Kidney (tissue), 14 donors: Measurements from ENCODE around the gene SIGLEC9. TPM values are rescaled to one million over a fixed set of nuclear protein-coding genes. Genes with fewer than 3 reads are reported as not detected.

Source experiments
- DNase-seq, 5 donors: peaks; one replicate each; pipeline ENCODE4 v3.0.0-alpha.2; 2013 to 2020
- FAIRE-seq: peaks from 2 replicates; lab custom pipeline; 2012; peaks lifted over from hg19 to GRCh38; lab: Jason Lieb, UNC
- H3K27ac ChIP-seq, 2 donors: one replicate each; pipeline ENCODE4 v1.7.0; 2013; ENCODE audit warnings: low read depth in 2 of 2, low read length in 2 of 2, inconsistent platforms in 1 of 2
- H3K27me3 ChIP-seq: one replicate; pipeline ENCODE4 v1.7.1; 2013; ENCODE audit warnings: low read length, inconsistent platforms; ENCODE audit not compliant: control insufficient read depth, insufficient read depth
- H3K36me3 ChIP-seq, 3 donors: one replicate each; pipeline versions ENCODE4 v1.7.0 to v1.7.1; 2013; ENCODE audit warnings: low read length in 3 of 3, control low read depth in 1 of 3, inconsistent platforms in 1 of 3; ENCODE audit not compliant: insufficient read depth in 3 of 3, control insufficient read depth in 2 of 3
- H3K4me1 ChIP-seq, 3 donors: one replicate each; pipeline versions ENCODE4 v1.7.0 to v1.7.1; 2013; ENCODE audit warnings: low read length in 3 of 3, inconsistent platforms in 1 of 3, low read depth in 1 of 3; ENCODE audit not compliant: control insufficient read depth in 2 of 3, insufficient read depth in 2 of 3
- H3K4me3 ChIP-seq, 3 donors: one replicate each; pipeline versions ENCODE4 v1.7.0 to v1.8.1; 2013; ENCODE audit warnings: low read length in 3 of 3, control low read depth in 1 of 3, inconsistent platforms in 1 of 3
- H3K9ac ChIP-seq, 3 donors: one replicate each; pipeline versions ENCODE4 v1.7.0 to v1.7.1; 2013; ENCODE audit warnings: low read length in 3 of 3, control low read depth in 1 of 3, inconsistent platforms in 1 of 3
- H3K9me3 ChIP-seq, 3 donors: one replicate each; pipeline versions ENCODE4 v1.7.0 to v1.7.1; 2013; ENCODE audit warnings: low read length in 3 of 3, control low read depth in 1 of 3, inconsistent platforms in 1 of 3; ENCODE audit not compliant: control insufficient read depth in 2 of 3, insufficient read depth in 1 of 3
- CTCF ChIP-seq: IDR thresholded peaks from 3 replicates; pipeline ENCODE4 v1.5.1; 2012; ENCODE audit warnings: mild to moderate bottlenecking, moderate library complexity, borderline replicate concordance; ENCODE audit not compliant: insufficient read depth; ENCODE audit errors: extremely low read depth
- intact Hi-C: fragments of 100-400 bp; cut with DNase I; formaldehyde crosslinking; loops from one replicate; pipeline ENCODE4 v1.11.1; 2022
- polyA plus RNA-seq: library from polyadenylated mRNA; stranded (reverse); fragments of 350-450 nt; fragmentation: Illumina TruSeq; extraction: RNeasy Lipid Tissue Mini Kit (QIAGEN cat#74804); gene quantifications from one replicate; pipeline ENCODE4 v1.2.3, GENCODE V29; 2014; ENCODE audit warnings: low read depth, low replicate concordance; ENCODE audit not compliant: insufficient read depth
- total RNA-seq: library from RNA; stranded (reverse); fragmentation: NEBNext Ultra II Directional; extraction: Animal tissue kit (Norgen Biotek cat#: 25700); gene quantifications from one replicate; pipeline ENCODE4 v1.2.1, GENCODE V29; 2021
- donor health status: control.
- donor health status: control.
- donor health status: control.
- donor health status: control.
- donor health status: control.
- donor health status: DM: yes; HTN: yes; CAD: no.
- donor health status: Normal renal cell carcinoma (clear cell type).

SIGLEC9 gene
- total and polyA plus RNA-seq, 2 donors from 2014 or later: 1.6 to 8.1 TPM

GRCh38 chr19:51096473-51097165 is 28.1 kb upstream of the SIGLEC9 start:
- DNase-seq (peak in 1 of 5 donors; percentile 23), FAIRE-seq (no peak)
- Histone ChIP-seq H3K4me1 (no peaks in the 10 kb centered on the region), H3K9me3 (no peaks in the 10 kb centered on the region), H3K36me3 (no peaks in the 10 kb centered on the region), H3K9ac (no peak overlapping the region), H3K27me3 (no peaks in the 10 kb centered on the region), H3K27ac (no peak overlapping the region), H3K4me3 (no peak overlapping the region)
- TF ChIP-seq CTCF: peak; percentile 24
- intact Hi-C loops: no loop called here

GRCh38 chr19:51097166-51097738 is 27.5 kb upstream of the SIGLEC9 start:
- DNase-seq: peak; percentile 44 to 84 (median 73)
- no peak overlapping the region for H3K27ac ChIP-seq
- peaks cover 0 to 1% (median under 1%) of the 10 kb centered on the region in 3 donors for H3K36me3 ChIP-seq
- no peak overlapping the region for H3K9ac ChIP-seq
- FAIRE-seq: no peak
- H3K9me3 ChIP-seq: no peaks in the 10 kb centered on the region
- intact Hi-C loops: no loop called here
- peak; percentile 60 for TF ChIP-seq CTCF
- no peak overlapping the region for H3K4me3 ChIP-seq
- H3K27me3 ChIP-seq: no peaks in the 10 kb centered on the region
- no peaks in the 10 kb centered on the region for H3K4me1 ChIP-seq

- H3K27ac ChIP-seq: no peak overlapping the region
- TF ChIP-seq CTCF: no peak
- no peaks in the 10 kb centered on the region for H3K27me3 ChIP-seq
- H3K36me3 ChIP-seq: peaks cover 0 to 6% (median 5%) of the 10 kb centered on the region in 3 donors
- no peak overlapping the region for H3K4me3 ChIP-seq
- FAIRE-seq (no peak), DNase-seq (peak in 2 of 5 donors; percentile 60 to 68)
- no peaks in the 10 kb centered on the region for H3K4me1 ChIP-seq
- H3K9me3 ChIP-seq: no peaks in the 10 kb centered on the region
- no peak overlapping the region for H3K9ac ChIP-seq
- intact Hi-C loops: no loop called here
Measured at GRCh38 chr19:51097796-51098195, 26.9 kb upstream of the SIGLEC9 start.
